GM18867 (cell line): ENCODE data around the gene VIT.

Experiments used
- ATAC-seq: cut with Tn5 transposase; IDR thresholded peaks from one replicate; pipeline ENCODE4 v1.9.1; 2021; ENCODE audit warnings: mild to moderate bottlenecking, moderate library complexity; ENCODE audit not compliant: unreplicated experiment

VIT gene

DNA sequence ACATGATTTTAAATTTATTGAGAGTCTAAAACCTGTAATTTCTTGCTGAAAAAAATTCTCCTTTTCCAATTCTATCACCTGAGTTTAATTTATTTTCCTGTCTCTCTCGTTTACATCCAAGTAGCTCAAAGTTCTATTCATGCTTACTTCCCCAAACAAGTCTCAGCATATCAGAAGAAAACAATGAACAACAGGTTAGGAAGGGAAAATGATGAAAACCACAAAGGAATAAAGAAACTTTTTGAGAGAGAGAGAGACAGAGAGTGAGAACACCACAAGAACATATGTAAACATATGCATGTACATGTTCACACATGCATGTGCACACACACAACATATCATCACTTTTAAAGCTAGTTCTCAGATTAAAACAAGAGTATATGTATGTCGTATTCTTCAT is 157.7 kb downstream of the VIT start:
- no peak for ATAC-seq

DNA sequence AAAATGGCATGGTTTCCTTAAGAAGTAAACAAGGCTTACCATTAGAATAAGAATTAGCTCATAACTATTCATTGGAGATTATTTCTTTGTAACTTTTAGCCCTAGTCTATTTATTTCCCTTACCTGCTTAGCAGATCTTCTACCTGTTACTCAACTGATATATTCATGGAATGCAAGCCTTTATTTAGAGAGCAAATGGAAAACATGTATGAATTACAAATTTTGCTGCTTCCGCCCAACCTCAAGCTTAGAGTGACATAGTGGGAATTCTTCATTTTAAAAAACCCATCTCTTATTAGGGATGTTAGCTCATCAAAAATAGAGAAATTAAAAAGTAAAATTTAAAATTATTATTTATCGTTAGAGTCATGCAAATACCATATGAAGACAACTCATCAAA is 158.9 kb downstream of the VIT start:
- no peak for ATAC-seq

DNA sequence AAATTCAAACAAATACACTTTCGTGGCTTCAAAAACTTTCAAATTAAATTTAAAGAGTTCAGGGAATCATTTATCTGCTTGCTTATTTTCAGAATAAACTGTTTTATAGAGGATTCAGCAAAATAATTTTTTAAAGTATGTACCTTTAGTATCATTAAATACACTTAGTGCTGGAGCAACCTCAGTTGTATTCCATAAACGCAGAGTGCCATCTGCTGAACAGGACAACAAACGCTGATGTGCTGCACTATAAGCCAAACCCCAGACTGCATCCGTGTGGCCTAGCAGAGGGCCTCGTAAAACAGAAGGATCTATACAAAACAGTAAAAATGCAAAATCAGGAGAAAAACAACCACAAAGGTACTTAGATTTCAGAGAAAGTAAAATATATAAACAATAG is 161.2 kb downstream of the VIT start:
- no peak for ATAC-seq

DNA sequence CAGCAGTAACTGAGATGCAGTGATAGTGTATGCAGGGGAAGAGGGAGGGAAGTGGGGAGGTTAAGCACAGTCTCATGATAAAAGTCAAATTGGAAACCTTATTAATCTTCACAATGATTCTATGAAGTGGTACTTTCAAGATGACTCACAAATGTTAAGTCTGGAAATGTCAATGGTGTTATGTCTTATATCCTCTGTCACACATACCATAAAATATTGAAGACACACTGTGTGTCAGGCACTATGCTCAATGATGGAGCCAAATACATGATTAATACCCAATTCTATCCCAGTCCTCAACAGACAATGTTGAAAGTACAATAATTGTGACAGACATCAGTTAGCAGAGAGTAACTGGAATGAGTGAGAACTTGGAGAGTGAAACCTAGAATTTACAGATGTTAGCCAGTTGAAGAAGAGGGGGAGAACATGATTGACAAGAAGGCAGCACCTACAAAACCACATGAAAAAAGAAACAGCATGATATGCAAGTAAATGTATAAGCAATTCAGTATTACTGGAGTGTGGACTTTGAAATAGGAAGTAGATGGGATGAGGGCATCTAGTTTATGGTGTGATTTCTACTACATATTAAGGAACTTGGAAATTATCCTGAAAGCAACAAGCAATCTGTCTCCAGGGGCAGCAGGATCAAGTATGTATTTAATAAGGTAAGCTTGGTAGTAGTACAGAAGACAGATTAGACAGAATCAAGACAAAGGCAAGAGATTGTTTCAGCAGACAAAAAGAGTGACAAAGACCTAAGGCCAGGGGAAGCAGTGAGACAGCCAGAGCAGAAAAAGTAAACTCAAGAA is 162.3 kb downstream of the VIT start:
- peak; percentile 64 for ATAC-seq

DNA sequence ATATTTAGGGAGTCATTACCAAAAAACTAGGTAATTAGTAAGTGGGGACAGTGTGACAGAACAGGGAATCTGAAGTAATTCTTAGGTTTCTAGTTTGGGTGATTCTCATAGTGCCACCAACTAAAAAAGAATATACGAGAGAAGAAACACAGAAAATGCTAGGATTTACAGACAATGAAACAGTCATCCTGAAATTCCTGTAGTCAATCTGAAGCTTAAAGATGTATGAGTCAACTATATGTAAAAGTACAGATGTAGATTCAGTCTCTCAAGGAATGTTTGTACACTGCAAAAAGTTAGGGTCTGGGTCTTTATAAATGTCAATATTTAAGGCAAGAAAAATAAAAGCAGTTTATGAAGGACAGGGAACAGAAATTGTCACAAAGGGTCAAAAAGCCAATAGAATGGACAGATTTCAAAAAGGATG is 162.9 kb downstream of the VIT start:
- ATAC-seq = peak; percentile 11

DNA sequence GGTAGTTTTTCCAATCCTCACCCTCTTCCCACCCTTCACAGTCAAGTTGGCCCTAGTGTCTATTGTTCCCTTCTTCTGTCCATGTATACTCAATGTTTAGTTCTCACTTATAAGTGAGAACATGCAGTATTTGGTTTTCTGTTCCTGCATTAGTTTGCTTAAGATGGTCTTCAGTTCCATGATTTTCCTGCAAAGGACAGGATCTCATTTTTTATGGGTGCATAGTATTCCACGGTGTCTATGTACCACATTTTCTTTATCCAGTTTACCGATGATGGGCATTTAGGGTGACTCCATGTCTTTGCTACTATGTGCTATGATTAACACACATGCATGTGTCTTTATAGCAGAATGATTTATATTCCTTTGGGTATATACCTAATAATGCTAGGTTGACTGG is 165.4 kb downstream of the VIT start:
- no peak for ATAC-seq
